ENCODE data around the gene NSUN2. TPM values are rescaled to one million over a fixed set of nuclear protein-coding genes. Genes with fewer than 3 reads are reported as not detected.

Gene NSUN2
- total RNA-seq, 2 donors from 2014 or later, result 42.2 to 52.6 TPM

DNA sequence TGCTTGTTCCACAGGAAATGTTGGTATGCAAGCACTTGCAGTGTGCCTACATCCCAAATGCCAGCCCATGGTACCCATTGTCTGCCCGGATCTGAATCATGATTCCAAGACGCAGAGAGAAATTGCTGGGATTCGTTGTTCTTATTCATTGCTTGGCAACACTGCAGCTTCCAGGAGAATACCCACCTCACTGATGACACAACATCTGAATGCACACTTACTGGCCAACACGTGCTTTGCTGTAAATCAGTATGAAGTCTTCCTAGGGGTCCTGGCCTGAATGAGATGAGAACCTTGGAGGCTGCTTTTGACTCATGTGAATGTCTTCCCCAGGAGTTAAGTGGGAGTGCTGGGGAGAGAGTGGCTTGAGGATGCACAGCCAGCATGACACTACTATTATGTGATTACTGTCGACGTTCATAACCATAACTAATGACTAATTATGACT is 12.0 kb upstream of the NSUN2 start:
- no peak overlapping the region for H3K27ac ChIP-seq
- TF ChIP-seq, protein P1, sequence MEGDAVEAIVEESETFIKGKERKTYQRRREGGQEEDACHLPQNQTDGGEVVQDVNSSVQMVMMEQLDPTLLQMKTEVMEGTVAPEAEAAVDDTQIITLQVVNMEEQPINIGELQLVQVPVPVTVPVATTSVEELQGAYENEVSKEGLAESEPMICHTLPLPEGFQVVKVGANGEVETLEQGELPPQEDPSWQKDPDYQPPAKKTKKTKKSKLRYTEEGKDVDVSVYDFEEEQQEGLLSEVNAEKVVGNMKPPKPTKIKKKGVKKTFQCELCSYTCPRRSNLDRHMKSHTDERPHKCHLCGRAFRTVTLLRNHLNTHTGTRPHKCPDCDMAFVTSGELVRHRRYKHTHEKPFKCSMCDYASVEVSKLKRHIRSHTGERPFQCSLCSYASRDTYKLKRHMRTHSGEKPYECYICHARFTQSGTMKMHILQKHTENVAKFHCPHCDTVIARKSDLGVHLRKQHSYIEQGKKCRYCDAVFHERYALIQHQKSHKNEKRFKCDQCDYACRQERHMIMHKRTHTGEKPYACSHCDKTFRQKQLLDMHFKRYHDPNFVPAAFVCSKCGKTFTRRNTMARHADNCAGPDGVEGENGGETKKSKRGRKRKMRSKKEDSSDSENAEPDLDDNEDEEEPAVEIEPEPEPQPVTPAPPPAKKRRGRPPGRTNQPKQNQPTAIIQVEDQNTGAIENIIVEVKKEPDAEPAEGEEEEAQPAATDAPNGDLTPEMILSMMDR (IDR thresholded peaks at IDR 0.05), result no peak
- no peak for DNase-seq (ENCODE audit: low spot score)
- no peak overlapping the region for H3K4me3 ChIP-seq
- no peaks in the 10 kb centered on the region for H3K36me3 ChIP-seq
- no peak for ATAC-seq (ENCODE audit: insufficient number of reproducible peaks, low FRiP score, low read depth)
- H3K4me1 ChIP-seq (ENCODE audit: control insufficient read depth in 1 of 2, low read depth in 2 of 2), result no peaks in the 10 kb centered on the region
- no peaks in the 10 kb centered on the region for H3K9me3 ChIP-seq
- H3K27me3 ChIP-seq (replicated peaks; ENCODE audit: insufficient read depth), result no peaks in the 10 kb centered on the region

DNA sequence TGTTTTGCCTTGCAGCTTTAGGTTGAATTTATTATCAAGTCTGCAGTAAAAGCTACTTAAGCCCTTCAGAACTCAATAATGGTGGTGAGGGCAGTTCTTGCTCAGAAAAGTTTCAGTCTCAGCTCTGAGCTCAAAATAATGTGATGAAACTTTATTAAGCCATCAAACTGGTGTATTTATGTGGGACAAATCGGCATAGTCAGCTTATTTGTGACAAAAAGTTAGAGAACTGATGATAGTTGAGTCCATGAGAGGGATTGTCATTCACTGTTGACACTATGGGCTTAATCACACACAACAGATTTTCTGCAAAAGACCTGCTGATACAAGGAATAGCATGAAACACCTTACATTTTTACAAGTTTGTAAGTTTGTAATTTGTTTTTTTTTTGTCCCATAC is 9.8 kb upstream of the NSUN2 start:
- Histone ChIP-seq H3K27me3 (replicated peaks; ENCODE audit: insufficient read depth) (no peaks in the 10 kb centered on the region), H3K36me3 (no peaks in the 10 kb centered on the region), H3K4me1 (ENCODE audit: control insufficient read depth in 1 of 2, low read depth in 2 of 2) (no peaks in the 10 kb centered on the region), H3K4me3 (no peak overlapping the region), H3K9me3 (no peaks in the 10 kb centered on the region), H3K27ac (no peak overlapping the region)
- DNase-seq (ENCODE audit: low spot score) (no peak), ATAC-seq (ENCODE audit: insufficient number of reproducible peaks, low FRiP score, low read depth) (no peak)
- TF ChIP-seq, protein P1 (IDR thresholded peaks at IDR 0.05), result no peak

DNA sequence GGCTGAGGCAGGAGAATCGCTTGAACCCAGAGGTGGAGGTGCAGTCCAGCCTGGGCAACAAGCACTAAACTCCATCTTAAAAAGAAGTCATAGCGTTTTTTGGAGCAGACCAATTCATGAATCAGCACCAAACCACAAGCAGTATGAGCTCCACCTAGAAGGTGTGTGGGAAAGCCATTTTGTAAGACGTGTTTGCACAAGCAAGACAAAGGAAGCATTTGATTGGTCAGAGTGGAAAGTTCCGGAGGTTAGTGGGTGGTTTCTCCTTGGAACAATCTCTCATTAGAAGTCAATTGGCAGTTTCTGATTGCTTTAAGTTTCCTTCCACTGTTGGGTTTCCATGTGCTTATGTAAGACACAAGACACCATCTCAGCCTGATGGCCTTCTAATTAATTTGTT is 5.4 kb upstream of the NSUN2 start:
- Histone ChIP-seq H3K36me3 (no peaks in the 10 kb centered on the region), H3K27ac (no peak overlapping the region), H3K9me3 (no peaks in the 10 kb centered on the region), H3K4me3 (no peak overlapping the region), H3K4me1 (ENCODE audit: control insufficient read depth in 1 of 2, low read depth in 2 of 2) (peaks cover 0 to 8% of the 10 kb centered on the region in 2 donors), H3K27me3 (replicated peaks; ENCODE audit: insufficient read depth) (no peaks in the 10 kb centered on the region)
- no peak for DNase-seq (ENCODE audit: low spot score)
- no peak for ATAC-seq (ENCODE audit: insufficient number of reproducible peaks, low FRiP score, low read depth)
- TF ChIP-seq, protein P1 (IDR thresholded peaks at IDR 0.05), result no peak

GRCh38 chr5:6637590-6637989 is 4.7 kb upstream of the NSUN2 start:
- no peak for ATAC-seq (ENCODE audit: insufficient number of reproducible peaks, low FRiP score, low read depth)

DNA sequence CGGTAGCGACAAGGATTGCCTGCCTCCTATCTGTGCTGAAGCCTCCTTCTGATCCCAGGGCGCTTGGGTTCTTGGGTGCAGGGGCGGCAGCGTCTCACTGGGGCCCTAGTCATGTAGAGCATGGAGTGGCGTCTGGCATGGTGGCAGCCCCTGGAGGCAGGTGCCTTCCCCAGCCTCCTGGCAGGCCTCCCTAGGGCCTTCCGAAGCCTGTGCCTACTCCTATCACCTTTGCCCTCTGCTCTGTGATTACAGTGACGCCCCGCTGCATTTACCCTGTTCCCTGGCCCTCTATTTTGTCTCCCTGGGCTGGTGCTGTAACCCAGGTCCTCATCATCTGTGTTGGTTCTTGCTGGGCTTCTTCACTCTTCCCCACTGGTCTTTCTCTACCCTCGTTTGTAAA is 4.2 kb upstream of the NSUN2 start:
- no peak overlapping the region for H3K4me3 ChIP-seq
- H3K27ac ChIP-seq, result no peak overlapping the region
- TF ChIP-seq, protein P1 (IDR thresholded peaks at IDR 0.05), result no peak
- peaks cover 3 to 11% of the 10 kb centered on the region in 2 donors for H3K4me1 ChIP-seq (ENCODE audit: control insufficient read depth in 1 of 2, low read depth in 2 of 2)
- H3K9me3 ChIP-seq, result no peaks in the 10 kb centered on the region
- no peaks in the 10 kb centered on the region for H3K36me3 ChIP-seq
- ATAC-seq (ENCODE audit: insufficient number of reproducible peaks, low FRiP score, low read depth) (no peak), DNase-seq (ENCODE audit: low spot score) (no peak)
- no peaks in the 10 kb centered on the region for H3K27me3 ChIP-seq (replicated peaks; ENCODE audit: insufficient read depth)

More at GRCh38 chr5:6637590-6637989, 4.7 kb upstream of the NSUN2 start:
- Histone ChIP-seq H3K9me3 (no peaks in the 10 kb centered on the region), H3K4me1 (ENCODE audit: control insufficient read depth in 1 of 2, low read depth in 2 of 2) (peaks cover 0 to 8% of the 10 kb centered on the region in 2 donors), H3K36me3 (no peaks in the 10 kb centered on the region), H3K4me3 (no peak overlapping the region), H3K27ac (no peak overlapping the region), H3K27me3 (replicated peaks; ENCODE audit: insufficient read depth) (no peaks in the 10 kb centered on the region)
- TF ChIP-seq, protein P1 (IDR thresholded peaks at IDR 0.05), result no peak
- no peak for DNase-seq (ENCODE audit: low spot score)

Data from thoracic aorta (tissue), 2 donors.